Occipital lobe (tissue), 2 donors: ENCODE data around the gene GSTT2. TPM values are rescaled to one million over a fixed set of nuclear protein-coding genes. Genes with fewer than 3 reads are reported as not detected.
"Not testable (repeated sequence)": the region's sequence is repeated elsewhere in the genome, so short reads cannot be mapped to it uniquely, and the experiment has no call there.

ENCODE experiments used
- DNase-seq: peaks from one replicate; lab custom pipeline; 2025; lab: John Stamatoyannopoulos, UW
- total RNA-seq: library from RNA; depleted of rRNA; stranded (reverse); fragments of >200 nt; gene quantifications from one replicate; pipeline ENCODE4 v1.2.3, GENCODE V29; 2014

The GSTT2 gene
- total RNA-seq: not detected

- DNase-seq: not testable (repeated sequence)
These were observed at the start of gene GSTT2 for GRCh38 chr22:23979557-23980240. GSTT2 (plus strand) TSS chr22:23980134.

- no peak for DNase-seq
These were observed 41.5 kb upstream of the GSTT2 start for GRCh38 chr22:23938328-23939016.

GRCh38 chr22:23939017-23939357 lies 40.9 kb upstream of the GSTT2 start:
- DNase-seq: no peak

GRCh38 chr22:23940166-23940565 lies 39.8 kb upstream of the GSTT2 start:
- DNase-seq: not testable (repeated sequence)

GRCh38 chr22:23947391-23947790 lies 32.5 kb upstream of the GSTT2 start:
- DNase-seq: not testable (repeated sequence)

- DNase-seq: not testable (repeated sequence)
These were observed 30.2 kb upstream of the GSTT2 start for GRCh38 chr22:23949764-23950163.

GRCh38 chr22:23951383-23951782 lies 28.6 kb upstream of the GSTT2 start:
- not testable (repeated sequence) for DNase-seq

GRCh38 chr22:23952794-23953405 lies 27.0 kb upstream of the GSTT2 start:
- not testable (repeated sequence) for DNase-seq

GRCh38 chr22:23953485-23953884 lies 26.4 kb upstream of the GSTT2 start:
- DNase-seq: not testable (repeated sequence)

- DNase-seq: not testable (repeated sequence)
These were observed 25.5 kb upstream of the GSTT2 start for GRCh38 chr22:23954193-23954990.

- DNase-seq: not testable (repeated sequence)
These were observed 25.0 kb upstream of the GSTT2 start for GRCh38 chr22:23954991-23955305.

- not testable (repeated sequence) for DNase-seq
These were observed 24.0 kb upstream of the GSTT2 start for GRCh38 chr22:23955886-23956285.

- peak; percentile 49 for DNase-seq
These were observed 23.5 kb upstream of the GSTT2 start for GRCh38 chr22:23956301-23956900.

- DNase-seq: not testable (repeated sequence)
These were observed 18.7 kb upstream of the GSTT2 start, which contains the start of gene GSTT2B for GRCh38 chr22:23961084-23961771. GSTT2B (minus strand) TSS chr22:23961195; CDS start chr22:23961131, 64 bp downstream.

- not testable (repeated sequence) for DNase-seq
These were observed 13.8 kb upstream of the GSTT2 start for GRCh38 chr22:23966094-23966493.

- DNase-seq: not testable (repeated sequence)
These were observed 13.4 kb upstream of the GSTT2 start, which contains the start of gene DDTL for GRCh38 chr22:23966568-23966967. DDTL (plus strand) TSS chr22:23966888; CDS start chr22:23966915, 27 bp downstream.

GRCh38 chr22:23969071-23969470 lies 10.9 kb upstream of the GSTT2 start:
- DNase-seq: no peak

- no peak for DNase-seq
These were observed 9.7 kb upstream of the GSTT2 start for GRCh38 chr22:23970201-23970641.

- no peak for DNase-seq
These were observed 9.0 kb upstream of the GSTT2 start for GRCh38 chr22:23970816-23971486.

- not testable (repeated sequence) for DNase-seq
These were observed 8.0 kb upstream of the GSTT2 start for GRCh38 chr22:23971927-23972326.
